Measurements from ENCODE around the gene TPM1.
"Not testable (repeated sequence)": the region's sequence is repeated elsewhere in the genome, so short reads cannot be mapped to it uniquely, and the experiment has no call there.

Gene TPM1

DNA sequence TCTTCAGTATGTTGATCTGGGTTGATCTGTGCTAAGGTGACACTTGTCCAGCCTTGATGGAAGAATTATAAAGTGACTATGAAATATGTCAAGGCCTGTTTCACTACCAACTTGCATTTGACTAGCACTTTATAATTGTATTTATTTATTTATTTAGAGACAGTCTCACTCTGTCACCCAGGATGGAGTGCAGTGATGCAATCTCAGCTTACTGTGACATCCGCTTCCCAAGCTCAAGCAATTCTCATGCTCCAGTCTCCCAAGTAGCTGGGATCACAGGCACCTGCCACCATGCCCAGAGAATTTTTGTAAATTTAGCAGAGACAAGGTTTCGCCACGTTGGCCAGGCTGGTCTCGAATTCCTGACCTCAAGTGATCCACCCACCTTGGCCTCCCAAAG, 53.6 kb downstream of the TPM1 start:
- TF ChIP-seq, protein P1, sequence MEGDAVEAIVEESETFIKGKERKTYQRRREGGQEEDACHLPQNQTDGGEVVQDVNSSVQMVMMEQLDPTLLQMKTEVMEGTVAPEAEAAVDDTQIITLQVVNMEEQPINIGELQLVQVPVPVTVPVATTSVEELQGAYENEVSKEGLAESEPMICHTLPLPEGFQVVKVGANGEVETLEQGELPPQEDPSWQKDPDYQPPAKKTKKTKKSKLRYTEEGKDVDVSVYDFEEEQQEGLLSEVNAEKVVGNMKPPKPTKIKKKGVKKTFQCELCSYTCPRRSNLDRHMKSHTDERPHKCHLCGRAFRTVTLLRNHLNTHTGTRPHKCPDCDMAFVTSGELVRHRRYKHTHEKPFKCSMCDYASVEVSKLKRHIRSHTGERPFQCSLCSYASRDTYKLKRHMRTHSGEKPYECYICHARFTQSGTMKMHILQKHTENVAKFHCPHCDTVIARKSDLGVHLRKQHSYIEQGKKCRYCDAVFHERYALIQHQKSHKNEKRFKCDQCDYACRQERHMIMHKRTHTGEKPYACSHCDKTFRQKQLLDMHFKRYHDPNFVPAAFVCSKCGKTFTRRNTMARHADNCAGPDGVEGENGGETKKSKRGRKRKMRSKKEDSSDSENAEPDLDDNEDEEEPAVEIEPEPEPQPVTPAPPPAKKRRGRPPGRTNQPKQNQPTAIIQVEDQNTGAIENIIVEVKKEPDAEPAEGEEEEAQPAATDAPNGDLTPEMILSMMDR (IDR thresholded peaks at IDR 0.05; ENCODE audit: low read depth, low read length), result no peak
- no peak for DNase-seq (ENCODE audit: low read depth in 2 of 2)

DNA sequence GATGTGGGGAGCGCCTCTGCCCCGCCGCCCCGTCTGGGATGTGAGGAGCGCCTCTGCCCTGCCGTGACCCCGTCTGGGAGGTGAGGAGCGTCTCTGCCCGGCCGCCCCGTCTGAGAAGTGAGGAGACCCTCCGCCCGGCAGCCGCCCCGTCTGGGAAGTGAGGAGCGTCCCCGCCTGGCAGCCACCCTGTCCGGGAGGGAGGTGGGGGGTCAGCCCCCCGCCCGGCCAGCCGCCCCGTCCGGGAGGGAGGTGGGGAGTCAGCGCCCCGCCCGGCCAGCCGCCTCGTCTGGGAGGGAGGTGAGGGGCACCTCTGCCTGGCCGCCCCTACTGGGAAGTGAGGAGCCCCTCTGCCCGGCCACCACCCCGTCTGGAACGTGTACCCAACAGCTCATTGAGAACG, 56.4 kb downstream of the TPM1 start:
- H3K4me3 ChIP-seq (replicated peaks in 1 of 2; ENCODE audit: low read depth in 2 of 2, low read length in 2 of 2); DNase-seq (ENCODE audit: low read depth in 2 of 2): not testable (repeated sequence)

More for the DNA sequence above, 53.6 kb downstream of the TPM1 start:
- no peak overlapping the region for H3K4me3 ChIP-seq (replicated peaks in 1 of 2; ENCODE audit: low read depth in 2 of 2, low read length in 2 of 2)

DNA sequence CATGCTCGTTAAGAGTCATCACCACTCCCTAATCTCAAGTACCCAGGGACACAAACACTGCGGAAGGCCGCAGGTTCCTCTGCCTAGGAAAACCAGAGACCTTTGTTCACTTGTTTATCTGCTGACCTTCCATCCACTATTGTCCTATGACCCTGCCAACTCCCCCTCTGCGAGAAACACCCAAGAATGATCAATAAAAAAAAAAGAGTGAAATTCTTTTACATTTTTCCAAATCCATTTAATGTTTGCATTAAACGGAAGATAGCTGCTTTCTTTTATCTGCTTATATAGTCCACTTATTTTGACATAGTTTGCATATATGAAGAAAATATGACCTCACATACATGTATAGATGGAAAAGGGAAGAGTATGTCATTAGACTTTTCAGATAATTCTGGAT, 57.0 kb downstream of the TPM1 start:
- not testable (repeated sequence) for H3K4me3 ChIP-seq (replicated peaks in 1 of 2; ENCODE audit: low read depth in 2 of 2, low read length in 2 of 2); DNase-seq (ENCODE audit: low read depth in 2 of 2)

DNA sequence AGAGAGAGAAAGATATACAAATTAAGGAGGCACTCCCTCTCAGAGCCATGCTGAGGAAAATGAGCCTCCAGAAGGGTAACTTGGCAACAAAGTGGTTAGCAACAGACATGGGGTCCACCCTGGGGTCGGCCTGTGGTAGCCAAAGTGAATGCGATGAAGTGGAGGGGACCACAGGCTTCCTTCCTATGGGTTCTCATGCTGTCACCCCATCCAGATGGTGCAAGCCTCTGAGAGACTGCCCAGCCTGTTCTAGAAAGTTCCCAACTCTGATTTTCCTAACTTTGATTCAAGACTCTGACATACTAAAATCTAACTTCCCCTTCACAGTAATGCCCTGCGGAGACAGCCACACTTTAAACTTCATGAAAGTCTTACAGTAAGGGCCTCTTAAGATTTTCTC, 60.9 kb downstream of the TPM1 start:
- no peak overlapping the region for H3K4me3 ChIP-seq (replicated peaks in 1 of 2; ENCODE audit: low read depth in 2 of 2, low read length in 2 of 2)
- DNase-seq (ENCODE audit: low read depth in 2 of 2), result no peak
- TF ChIP-seq, protein P1 (IDR thresholded peaks at IDR 0.05; ENCODE audit: low read depth, low read length), result no peak

DNA sequence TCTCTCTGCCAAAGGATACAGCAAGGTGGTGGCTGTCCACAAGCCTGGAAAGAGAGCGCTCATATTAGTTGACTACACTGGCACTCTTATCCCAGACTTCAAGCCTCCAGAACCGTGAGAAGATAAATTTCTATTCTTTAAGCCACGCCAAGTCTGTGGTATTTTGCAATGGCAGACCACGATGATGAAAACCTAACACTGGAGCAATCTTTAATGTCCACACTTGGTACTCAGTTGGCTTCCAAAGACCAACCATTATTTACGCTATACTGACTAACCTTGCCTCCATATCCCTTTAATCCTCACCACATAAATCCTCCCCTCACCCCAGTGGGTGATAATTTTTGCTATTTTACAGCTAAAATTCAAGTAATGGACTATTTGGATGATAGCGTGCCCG, 62.2 kb downstream of the TPM1 start:
- TF ChIP-seq, protein P1 (IDR thresholded peaks at IDR 0.05; ENCODE audit: low read depth, low read length), result no peak
- H3K4me3 ChIP-seq (replicated peaks in 1 of 2; ENCODE audit: low read depth in 2 of 2, low read length in 2 of 2), result no peak overlapping the region
- DNase-seq (ENCODE audit: low read depth in 2 of 2), result peak; percentile 64 to 66

DNA sequence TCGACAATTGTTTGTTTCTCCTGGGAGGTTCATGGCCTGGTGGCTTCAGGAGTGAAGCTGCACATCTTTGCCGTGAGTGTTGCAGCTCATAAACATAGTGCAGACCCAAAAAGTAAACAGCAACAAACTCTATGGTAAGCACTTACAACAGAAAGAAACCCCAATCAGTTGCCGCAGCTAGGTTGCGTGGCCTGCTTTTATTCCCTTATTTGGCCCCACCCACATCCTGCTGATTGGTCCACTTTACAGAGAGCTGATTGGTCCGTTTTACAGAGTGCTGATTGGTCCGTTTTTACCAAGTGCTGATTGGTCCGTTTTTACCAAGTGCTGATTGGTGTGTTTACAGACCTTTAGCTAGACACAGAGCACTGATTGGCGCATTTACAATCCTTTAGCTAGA, 62.8 kb downstream of the TPM1 start:
- not testable (repeated sequence) for H3K4me3 ChIP-seq (replicated peaks in 1 of 2; ENCODE audit: low read depth in 2 of 2, low read length in 2 of 2)

DNA sequence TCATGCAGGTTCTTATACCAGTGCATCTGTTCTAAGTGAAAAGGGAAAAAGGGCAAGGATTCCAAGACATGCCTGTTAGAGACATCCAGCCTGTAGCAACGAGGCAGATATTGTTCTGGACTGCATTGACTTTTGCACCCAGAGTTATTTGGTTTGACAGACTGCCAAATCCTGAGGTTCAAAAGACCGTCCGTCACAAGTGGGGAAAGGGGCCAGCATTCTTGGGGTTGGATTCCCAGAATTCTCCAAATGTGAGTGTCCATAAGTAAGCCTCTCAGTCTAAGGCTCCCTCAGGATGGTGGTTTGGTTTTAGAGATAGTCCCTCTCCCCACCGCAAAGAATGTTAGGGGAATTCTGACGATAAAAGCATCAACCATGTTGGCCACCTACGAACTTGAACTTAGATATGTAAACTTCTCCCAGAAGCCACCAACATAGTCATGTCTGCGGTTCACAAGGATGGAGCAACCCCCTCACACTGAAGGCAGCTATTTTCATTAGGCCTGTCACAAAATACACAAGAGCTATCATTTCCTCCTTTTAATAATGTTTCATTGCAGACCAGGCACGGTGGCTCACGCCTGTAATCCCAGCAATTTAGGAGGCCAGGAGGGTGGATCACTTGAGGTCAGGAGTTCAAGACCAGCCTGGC, 65.5 kb downstream of the TPM1 start:
- TF ChIP-seq, protein P1 (IDR thresholded peaks at IDR 0.05; ENCODE audit: low read depth, low read length), result no peak
- DNase-seq (ENCODE audit: low read depth in 2 of 2), result peak; percentile 100
- H3K4me3 ChIP-seq (replicated peaks in 1 of 2; ENCODE audit: low read depth in 2 of 2, low read length in 2 of 2), result no peak overlapping the region

More for the DNA sequence above, 62.8 kb downstream of the TPM1 start:
- not testable (repeated sequence) for DNase-seq (ENCODE audit: low read depth in 2 of 2)

DNA sequence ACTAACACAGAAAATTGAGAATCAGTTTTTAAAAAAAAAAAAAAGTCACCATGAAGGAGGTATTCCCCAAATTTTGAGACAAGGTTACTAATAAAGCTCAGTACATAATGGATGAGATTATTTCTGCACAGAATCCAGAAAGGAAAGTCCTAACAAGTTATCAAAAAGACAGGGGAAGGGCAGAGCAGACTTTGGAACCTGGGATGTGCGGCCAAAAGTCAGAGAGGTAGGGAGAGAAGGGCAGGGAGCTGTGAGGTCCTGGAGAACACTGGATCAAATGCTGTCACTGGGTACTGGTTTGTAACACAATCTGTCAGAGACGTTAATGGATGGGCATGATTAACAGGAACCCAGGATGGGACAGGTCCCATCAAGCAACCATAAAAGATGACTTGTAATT, 67.0 kb downstream of the TPM1 start:
- no peak for DNase-seq (ENCODE audit: low read depth in 2 of 2)
- no peak overlapping the region for H3K4me3 ChIP-seq (replicated peaks in 1 of 2; ENCODE audit: low read depth in 2 of 2, low read length in 2 of 2)
- TF ChIP-seq, protein P1 (IDR thresholded peaks at IDR 0.05; ENCODE audit: low read depth, low read length), result no peak

All from cardiac fibroblast (primary cell).